T-helper 2 cell (primary cell): ENCODE results near the gene LAMA5.

ENCODE experiments used
- DNase-seq, 5 experiments: peaks; one replicate each; pipeline versions ENCODE4 v3.0.0 to v3.0.0-alpha.2; 2012 to 2022

The LAMA5 gene

DNA sequence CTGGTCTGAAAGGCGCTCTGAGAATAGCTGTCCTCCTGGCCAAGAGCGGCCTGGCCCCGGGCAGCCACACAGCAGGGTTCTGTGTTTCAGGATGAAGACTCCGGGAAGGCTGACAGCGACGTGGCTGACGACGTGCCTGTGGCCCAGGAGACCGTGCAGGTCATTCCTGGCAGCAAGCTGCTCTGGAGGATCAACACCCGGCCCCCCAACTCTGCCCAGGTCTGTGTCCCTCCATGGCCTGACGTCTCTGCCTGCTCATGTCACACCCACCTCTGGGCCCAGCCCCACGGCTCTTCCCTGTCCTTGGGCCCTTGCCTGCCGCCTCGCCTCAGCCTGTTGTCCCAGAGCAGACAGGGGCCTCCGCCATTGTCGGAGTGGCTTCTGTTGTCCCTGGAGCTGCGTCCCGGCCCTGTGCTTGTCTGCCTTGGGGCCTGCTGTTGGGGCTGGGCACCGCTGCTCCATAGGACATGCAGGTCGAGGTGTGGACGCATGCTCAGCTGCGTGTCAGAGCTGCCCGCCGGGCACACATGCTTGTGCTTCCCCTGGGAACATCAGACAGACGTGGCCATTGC, 80.5 kb downstream of the LAMA5 start:
- no peak for DNase-seq

DNA sequence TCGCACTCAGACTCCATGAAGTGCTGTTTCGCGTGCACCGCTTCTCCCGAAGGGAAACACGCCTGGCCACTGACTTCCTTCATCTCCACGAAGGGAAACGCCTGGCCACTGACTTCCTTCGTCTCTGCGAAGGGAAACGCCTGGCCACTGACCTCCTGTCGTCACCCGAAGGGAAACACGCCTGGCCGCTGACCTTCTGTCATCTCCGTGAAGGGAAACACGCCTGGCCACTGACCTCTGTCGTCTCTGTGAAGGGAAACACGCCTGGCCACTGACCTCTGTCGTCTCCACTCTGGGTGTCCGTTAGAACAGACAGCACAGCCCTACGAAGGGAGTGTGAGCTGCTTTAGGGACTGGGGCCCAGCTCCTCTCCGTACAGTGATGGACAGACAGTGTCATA, 81.4 kb downstream of the LAMA5 start:
- no peak for DNase-seq

DNA sequence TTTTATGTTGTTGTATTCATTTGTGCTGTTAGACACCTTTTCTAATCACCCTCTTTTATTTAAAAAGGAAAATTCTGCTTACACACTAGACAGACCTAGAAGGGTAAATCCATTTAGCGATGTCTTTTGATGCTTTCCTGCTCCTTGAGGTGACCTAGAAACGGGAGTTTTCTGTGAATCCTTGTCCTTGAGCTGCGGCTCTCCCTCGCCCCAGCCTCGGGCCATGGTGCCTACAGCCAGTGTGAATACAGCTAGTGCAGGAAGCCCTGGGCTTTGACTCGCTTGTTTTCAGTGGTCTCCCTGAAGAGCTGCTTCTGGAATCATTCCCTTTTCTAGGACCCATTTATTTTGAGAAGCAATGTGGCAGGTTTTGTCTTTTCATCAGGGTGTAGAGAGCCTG, 82.0 kb downstream of the LAMA5 start:
- DNase-seq: no peak

DNA sequence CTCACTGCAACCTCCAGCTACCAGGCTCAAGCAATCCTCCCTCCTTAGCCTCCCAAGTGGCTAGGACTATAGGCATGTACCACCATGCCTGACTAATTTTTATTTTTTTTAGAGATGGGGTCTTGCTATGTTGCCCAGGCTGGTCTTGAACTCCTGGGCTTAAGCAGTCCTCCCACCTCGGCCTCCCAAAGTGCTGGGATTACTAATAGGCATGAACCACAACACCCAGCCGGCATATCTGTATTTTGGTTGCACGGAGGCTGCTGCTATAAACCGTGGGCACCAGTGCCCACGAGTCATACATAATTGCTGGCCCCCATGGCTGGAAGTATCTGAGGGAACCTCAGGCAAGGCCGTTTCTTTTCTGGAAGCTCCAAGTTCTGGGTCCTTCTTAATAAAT, 82.7 kb downstream of the LAMA5 start:
- DNase-seq: no peak

DNA sequence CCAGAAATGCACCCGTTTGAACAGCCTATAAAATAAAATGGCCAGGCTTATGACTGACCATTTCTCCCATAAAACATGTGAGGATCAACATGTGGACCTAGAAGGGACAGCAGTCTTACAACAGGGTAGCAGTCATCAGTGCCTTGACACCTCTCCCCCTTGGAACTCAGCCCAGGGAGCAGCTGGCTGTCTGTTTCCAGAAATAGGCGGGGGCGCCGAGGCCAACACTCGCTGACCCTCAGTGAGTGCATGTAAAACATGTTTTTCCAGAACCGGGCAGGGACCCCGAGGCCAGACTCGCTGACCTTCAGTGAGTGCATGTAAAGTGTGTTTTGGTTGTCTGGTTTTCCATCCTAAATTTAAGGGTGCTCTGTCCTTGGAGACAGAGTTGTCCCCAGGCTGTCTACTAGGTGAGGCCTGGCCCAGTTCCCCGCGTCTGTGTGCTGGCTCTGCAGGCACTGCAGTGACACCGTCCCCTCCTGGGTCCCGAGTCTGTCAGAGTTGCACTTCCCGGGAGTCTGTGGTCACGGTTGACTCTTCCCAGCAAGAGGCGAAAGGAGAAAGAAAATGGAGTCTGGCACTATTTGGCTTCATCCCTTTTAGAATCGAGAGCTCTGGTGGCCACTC, 84.1 kb downstream of the LAMA5 start:
- DNase-seq: no peak

DNA sequence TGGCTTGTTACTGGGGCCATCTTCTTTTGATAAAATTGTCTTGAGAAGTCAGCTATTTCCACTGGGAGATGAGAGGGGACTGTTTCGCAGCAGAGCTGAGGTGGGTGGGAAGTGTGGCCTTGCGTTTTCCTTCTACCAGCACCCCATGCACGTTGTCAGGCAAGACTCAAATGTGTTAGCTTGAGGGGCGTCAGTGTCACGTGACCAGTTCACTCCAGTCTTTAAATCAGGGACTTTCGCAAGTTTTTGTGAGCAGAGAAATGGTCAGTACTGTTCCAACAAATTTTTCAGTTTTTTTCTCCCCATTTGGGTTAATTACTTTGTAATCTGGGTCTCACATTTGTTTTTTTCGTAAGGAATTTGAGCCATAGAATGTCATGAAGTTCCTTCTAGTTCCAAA, 85.0 kb downstream of the LAMA5 start:
- DNase-seq: no peak

DNA sequence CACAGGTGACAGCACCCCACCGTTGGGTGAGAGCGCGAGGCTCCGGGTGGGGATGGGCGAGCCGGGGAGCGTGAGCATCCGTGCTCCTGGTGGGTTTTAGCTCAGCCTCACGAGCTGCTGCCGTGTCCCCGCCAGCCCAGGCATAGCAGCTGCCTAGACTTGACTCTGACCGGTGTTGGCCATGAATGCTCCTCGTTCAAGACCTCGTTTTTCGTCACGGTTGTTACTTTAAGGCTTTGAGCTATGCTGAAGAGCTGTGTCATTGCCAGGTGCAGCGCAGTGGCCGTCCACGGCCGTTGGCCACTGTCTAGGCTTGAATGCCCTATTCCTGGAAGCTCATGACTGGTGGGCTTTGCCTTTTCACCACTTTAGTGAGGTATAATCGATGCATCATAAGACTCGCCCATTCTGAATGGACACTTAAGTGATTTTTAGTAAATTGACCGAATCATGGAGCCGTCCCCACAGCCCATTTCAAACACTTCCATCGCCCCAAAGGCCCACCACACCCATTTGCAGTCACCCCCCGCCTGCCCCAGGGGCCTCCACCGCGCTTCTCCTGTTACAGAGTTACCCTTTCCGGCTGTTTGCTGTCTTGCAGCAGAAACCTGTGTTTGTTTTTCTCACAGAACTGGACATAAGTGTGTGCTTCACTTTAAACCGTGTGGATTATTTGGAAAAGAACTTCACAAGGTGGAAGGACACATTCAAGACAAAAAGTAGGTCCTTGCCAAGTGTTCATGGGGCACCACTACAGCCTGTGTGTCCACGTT, 85.8 kb downstream of the LAMA5 start:
- no peak for DNase-seq

DNA sequence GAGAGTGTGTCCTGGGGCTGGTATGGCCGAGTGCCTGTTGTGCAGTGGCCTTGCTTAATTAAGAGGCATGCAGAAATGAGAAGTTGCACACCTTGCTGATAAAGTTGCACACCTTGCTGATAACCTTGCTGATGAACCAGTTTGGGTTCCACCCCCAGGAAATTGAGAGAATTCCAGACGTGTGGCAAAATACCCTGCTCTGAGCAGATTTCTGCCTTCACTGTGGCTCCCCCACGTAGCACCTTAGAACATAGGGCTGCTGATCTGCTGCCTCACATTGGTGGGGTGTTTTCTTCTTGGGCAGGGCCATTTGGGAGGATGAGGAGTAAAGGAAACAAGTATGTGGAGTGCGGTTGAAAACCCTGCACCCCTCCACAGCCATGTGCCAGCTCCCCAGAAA, 86.8 kb downstream of the LAMA5 start:
- DNase-seq: no peak

DNA sequence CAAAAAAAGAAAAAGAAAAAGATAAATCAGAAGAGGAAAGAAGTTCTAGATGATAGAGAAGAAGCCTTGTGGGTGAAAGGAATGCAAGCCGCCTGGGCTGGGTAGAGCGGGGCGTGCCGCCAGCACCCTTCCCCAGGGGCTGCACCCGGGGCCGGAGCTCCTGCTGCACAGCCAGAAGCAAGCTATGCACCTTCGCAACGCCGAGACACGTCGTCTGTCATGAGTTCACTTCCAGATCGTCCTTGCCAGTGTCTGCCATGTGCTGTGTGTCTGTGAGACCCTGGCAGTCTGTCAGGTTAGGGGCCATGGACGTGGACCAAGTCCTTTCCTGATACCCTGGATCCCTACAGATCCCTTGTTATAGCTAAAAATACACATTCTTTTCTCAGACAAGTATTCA, 89.9 kb downstream of the LAMA5 start:
- DNase-seq: no peak

DNA sequence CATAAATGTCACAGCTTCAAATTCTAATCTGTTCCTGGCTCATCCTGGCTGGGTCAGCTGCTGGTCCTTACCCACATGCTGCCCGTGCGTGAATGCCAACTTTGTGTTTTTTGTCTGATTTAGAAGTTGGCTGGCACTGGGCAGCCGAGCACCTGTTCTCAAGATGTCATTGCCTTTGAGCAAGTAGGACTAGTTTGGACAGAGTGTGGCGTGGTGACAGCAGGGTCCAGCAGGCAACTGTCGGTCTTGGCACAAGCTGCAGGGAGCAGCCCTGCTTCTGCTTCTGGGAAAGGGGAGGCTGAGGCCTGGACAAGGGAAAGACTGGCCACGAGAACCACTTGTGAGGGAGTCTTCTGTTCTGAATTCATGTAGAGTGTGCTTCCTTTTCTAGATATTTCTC, 90.7 kb downstream of the LAMA5 start:
- no peak for DNase-seq

DNA sequence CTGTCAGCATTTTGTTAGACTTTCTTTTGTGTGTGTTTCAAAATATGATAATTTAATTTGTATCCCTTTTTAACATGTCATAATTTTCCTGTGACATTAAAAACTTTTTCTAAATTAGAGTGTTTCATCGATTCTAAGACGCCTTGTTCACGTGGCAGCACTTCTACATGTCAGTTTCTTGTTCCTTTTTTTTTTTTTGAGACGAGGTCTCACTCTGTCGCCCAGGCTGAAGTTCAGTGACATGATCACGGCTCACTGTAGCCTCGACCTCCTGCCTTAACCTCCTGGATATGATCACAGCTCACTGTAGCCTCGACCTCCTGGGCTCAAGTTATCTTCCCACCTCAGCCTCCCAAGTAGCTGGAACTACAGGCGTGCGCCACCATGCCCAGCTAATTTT, 91.9 kb downstream of the LAMA5 start:
- no peak for DNase-seq

DNA sequence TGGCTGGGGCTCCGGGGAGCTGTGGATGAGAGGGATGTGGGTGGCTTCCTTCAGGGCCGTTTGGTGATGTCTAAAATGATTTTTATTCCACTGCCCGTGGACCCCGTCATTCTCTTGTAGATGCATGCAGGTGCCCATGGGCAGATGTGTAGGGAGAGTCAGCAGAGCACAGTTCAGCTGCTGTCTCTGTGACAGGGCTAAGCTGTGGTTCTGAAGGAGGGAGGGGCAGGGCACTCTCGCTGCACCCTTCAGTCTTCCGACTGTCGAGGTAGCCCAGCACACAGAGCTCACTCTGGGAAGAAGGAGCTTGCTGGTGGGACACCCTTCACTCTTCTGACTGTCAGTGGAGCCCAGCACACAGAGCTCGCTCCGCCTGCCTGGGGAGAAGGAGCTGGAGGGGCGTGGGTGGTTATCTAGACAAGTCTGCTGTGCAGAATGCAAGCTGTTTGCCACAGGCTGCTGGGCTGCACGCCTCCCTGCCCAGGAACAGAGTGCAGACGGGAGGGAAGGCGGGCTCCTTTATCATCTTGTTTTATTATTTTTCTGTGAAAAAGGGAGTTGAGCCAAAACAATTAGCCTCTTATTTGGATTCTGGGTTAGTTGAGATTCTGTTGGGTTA, 92.7 kb downstream of the LAMA5 start:
- no peak for DNase-seq

DNA sequence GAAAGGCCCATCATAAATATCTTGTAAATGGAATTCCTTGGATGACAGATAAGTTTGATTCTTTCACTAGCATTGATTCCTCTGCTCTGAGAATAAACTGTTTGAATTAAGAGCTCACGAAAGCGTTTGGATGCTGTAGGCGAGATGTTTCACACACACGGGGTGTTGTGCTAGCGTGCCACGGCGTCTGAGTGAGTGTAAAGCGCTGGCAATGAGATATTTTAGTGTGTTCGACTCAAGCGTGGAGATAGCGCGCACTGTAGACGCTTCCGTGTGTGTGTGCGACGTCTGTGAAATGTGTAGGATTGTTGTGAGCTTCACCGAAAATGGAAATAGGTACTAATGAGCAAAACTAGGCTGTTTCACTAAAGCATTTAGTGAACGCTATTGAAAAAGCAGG, 93.7 kb downstream of the LAMA5 start:
- DNase-seq: no peak

DNA sequence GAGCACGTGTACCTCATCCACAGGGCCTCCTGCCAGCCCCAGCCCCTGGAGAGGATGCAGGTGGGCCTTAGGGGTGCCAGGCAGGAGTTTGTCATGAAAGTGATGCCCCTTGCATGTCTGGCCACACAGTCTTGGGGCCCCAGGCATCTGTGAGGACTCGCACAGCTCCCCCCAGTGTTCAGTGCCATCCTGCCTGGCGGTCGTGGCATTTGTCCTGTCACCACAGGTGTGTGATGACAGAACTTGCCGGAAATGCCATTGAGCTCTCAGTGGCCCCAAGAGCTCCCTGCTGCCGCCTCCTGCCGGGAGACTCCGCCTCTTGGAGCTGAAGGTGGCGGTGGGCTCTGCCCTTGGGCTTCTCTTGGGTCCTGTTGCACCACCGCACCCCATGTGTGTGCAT, 94.9 kb downstream of the LAMA5 start:
- no peak for DNase-seq

DNA sequence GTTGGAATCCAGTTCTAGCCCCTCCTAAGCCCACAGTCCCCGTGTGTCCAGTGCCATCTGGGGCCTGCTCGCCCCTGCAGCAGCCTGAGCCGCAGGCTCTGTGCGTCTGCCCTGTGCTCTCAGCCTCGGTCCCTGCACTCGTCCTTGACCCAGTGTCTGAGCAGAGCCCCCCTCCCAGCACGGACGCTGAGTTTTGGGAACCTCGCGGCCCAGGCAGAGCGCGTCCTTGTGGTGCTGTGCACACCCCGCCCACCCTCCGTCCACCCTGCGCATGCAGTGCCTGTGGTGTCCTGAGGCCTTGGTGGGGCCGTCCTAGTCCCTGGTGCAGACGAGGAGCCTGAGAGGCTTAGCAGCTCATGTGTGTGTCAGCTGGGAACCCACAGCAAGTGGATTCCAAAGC, 97.2 kb downstream of the LAMA5 start:
- no peak for DNase-seq

DNA sequence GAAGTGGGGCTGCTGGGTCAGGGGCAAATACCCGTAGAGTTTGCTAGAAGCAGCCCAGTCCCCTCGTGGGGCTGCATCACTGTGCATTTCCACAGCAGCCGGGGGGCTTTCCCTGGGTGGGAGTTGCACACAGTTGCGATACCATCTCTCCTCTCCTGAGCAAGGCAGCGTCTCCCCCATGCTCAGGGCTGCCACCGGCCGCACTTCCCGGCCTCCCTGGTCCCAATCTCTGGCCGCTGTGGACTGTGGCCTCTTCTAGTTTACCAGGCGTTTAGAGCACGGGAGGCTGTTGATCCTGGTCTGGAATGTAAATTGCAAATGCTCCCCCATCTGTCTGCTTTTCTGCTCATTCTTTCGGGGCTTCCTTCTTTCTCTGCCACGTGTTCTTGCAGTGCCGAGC, 97.7 kb downstream of the LAMA5 start:
- DNase-seq: no peak

DNA sequence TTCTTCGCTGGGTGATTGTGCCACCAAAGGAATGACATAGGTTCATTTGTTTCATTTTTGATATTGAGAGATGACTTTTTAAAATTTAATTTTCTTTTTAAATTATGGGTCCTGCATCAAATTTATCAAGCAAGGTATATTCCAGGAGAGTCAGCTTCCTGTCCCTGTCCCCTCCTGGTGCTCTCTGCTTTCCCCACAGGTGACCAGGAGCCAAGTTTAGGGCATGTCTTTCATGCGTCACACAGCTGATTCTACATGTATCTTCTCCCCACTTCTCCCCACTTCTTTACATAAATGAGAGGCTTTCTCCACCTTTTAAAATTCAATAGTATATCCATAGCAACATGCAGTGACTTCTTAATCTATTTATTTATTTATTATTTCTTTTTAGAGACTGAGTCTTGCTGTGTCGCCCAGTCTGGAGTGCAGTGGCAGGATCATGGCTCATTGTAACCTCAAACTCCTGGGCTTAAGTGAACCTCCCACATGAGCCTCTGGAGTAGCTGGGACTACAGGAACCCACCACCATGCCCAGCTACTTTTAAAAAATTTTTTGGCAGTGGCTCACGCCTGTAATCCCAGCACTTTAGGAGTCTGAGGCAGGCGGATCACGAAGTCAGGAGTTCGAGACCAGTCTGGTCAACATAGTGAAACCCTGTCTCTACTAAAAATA, 98.7 kb downstream of the LAMA5 start:
- no peak for DNase-seq

DNA sequence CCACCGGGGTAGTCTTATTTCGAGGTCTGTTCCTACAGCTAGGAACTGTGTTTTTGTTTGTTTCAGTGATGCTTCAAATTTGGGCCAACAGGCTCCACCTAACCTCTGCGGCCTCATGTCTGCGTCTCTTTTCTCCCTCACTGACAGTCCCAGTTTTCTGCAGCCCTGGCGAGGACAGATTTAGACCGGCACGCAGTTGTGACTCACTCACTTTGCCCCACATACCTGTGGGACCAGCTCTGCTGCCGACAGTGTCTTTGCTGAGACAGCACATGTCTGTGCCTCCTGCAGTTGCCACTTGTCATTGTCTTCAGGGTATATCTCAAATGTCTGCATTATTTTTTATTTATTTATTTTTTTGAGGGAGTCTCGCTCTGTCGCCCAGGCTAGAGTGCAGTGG, 99.6 kb downstream of the LAMA5 start:
- no peak for DNase-seq

DNA sequence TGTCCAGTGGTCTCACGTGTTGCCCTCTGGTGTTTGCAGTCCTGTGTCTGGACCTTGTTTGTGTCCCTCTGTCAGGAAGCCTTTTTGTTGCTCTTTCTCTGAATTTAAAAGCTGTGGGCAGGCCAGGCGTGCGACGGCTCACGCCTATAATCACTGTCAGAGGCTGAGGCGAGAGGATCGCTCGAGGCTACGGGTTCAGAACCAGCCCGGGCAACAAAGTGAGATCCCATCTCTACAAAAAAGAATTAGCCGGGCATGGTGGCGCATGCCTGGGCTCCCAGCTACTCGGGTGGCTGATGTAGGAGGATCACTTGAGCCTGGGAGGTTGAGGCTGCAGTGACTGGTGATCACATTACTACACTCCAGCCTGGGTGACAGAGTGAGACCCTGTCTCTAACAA, 100.3 kb downstream of the LAMA5 start:
- DNase-seq: no peak

DNA sequence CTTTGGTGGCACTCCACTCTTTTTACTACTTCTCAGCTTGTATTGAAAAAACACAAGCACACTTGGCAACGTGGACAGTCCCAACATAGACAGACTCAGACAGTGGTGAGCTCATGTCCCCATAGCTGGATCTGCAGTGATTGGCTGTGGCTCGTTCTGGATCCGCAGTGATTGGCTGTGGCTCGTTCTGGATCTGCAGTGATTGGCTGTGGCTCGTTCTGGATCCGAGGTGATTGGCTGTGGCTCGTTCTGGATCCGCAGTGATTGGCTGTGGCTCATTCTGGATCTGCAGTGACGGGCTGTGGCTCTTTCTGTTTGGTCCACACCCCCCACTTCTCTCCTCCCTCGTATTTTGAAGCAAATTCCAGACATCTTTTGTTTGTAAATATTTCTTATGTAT, 100.8 kb downstream of the LAMA5 start:
- DNase-seq: peak in 1 of 5 experiments; percentile 38

DNA sequence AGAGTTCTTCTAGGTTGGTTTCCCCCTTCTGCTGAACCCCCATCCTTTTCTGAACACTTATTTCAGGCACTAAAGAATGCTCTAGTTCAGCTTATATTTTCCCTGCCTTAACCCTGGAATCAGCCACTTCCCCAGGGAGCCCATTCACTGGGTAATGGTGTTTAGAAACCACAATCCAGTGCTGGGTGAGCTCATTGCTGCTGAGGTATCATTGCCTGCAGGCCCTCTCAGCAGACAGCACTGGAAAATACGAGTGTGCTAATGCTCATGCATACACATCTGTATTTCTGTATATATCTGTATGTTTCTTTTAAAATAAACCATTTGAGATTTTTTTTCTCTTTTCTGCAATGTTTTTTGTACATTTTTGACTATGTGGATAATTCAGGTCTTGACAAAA, 101.7 kb downstream of the LAMA5 start:
- no peak for DNase-seq

DNA sequence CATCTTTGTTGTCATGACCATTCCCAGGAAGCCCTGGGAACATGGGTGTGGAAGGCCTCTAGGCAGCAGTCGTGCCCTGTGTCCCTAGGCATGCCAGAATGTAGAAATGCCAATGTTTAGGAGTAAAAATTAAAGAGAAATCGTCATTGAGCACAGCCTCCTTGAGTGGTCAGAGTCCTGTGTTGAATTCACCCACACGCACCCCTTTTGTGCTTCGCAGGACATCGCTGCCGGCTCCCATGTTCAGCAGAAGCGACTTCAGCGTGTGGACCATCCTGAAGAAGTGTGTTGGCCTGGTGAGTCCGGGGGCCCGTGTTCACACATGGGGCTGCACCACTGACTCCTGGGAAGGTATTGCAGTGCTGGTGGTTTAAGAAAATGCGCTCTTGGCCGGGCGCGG, 103.7 kb downstream of the LAMA5 start:
- no peak for DNase-seq

DNA sequence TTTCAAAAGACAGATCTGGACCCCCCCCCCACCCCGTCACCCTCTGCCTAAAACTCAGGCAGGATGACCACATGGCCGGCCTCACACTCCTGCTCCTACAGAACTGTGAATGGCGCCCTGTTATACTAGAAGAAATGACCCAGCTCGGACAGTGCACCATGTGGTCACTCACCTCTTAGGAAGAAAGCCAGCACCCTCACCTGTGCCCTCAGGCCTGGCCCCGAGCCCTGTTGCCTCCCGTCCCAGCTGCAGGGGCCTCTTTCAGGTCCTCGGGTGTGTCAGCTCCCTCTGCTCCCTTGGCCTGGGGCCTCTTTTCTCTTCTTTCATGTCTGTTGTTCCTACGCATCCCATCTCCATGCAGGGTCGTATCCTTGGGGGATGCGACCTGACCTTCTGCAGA, 105.0 kb downstream of the LAMA5 start:
- DNase-seq: no peak

DNA sequence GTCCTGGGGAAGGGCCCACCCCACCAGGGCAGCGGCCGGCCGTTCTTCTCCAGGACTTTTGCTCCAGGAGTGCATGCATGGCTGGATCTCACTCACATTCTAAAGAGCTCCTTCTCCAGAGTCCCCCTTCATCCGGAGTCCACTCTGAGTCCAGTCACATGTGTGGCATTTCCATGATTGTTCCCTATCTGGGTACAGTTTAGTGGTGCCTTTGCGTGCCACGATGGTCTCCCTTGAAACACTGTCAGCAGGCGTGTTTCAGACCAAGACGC, 107.9 kb downstream of the LAMA5 start:
- no peak for DNase-seq
